ENCODE results near the gene GAGE12D.
"Not testable (repeated sequence)": the region's sequence is repeated elsewhere in the genome, so short reads cannot be mapped to it uniquely, and the experiment has no call there.

DNA sequence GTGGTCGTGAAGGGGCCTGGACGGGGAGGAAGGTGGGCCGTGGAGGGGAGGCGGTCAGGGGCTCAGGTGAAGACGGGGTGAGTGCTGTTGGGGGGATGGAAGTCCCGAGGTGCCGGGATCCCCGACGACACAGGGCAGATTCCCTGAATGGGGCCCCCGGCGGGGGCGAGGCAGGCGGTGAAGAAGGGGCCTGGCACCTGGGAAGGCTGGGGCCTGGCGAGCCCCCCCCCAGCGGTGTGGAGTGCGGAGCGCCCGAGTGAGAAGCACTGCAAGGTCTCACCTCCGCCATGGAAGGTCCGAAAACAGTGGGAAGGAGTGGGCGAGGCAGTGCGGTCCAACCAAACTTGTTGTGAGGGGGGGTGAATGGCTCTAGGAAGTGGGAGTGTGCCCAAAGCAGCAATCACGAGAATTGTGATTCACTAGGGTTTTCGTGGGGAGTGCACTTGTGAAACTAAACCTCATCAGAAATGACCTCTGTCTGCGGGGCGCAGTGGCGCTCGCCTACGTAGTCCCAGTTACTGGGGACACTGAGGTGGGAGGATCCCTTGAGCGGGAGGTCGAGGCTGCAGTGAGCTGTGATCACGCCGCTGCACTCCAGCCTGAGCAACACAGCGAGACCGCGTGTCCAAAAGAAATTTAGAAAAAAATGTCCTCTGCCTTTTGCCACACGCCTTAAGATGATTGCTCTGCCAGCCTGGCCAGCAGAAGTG lies 48.4 kb downstream of the GAGE12D start:
- TF ChIP-seq POLR2A, CTCF (IDR thresholded peaks at IDR 0.05): not testable (repeated sequence)
